Right cardiac atrium (tissue), 5 donors: ENCODE measurements around the gene ENDOU. TPM values are rescaled to one million over a fixed set of nuclear protein-coding genes. Genes with fewer than 3 reads are reported as not detected.

Source experiments
- ATAC-seq, 2 donors: fragments of 200-7000 bp; cut with Tn5 transposase; one replicate each; pipeline versions ENCODE4 v1.8.0 to v1.9.1; 2020; ENCODE audit warnings: moderate library complexity in 2 of 2, mild to moderate bottlenecking in 1 of 2
- DNase-seq, 3 donors: peaks; one replicate each; pipeline ENCODE4 v3.0.0-alpha.2; 2020
- H3K27ac ChIP-seq: one replicate; pipeline ENCODE4 v1.5.1; 2013; ENCODE audit warnings: mild to moderate bottlenecking, low read length, control low read depth, moderate library complexity
- H3K27me3 ChIP-seq: one replicate; pipeline ENCODE4 v1.6.1; 2013; ENCODE audit not compliant: control insufficient read depth, insufficient read depth
- H3K4me1 ChIP-seq: one replicate; pipeline ENCODE4 v1.6.1; 2013; ENCODE audit warnings: low read length; ENCODE audit not compliant: control insufficient read depth, insufficient read depth
- H3K4me3 ChIP-seq: one replicate; pipeline ENCODE4 v1.5.1; 2013; ENCODE audit warnings: low read length, control low read depth
- H3K9me3 ChIP-seq: one replicate; pipeline ENCODE4 v1.6.1; 2013; ENCODE audit warnings: low read length; ENCODE audit not compliant: control insufficient read depth
- whole genome bisulfite sequencing: extraction: QIAGEN DNeasy Blood & Tissue Kit; methylation state at CpG from one replicate; pipeline ENCODE4 v1.1.7; 2013; 5-methylcytosine and 5-hydroxymethylcytosine counted together
- intact Hi-C, 4 donors: fragments of 100-400 bp; cut with DNase I; formaldehyde crosslinking; loops; one replicate each; pipeline versions ENCODE4 v1.11.0 to v1.14.0; 2022 to 2023
- polyA plus RNA-seq: library from polyadenylated mRNA; stranded (reverse); fragments of 200-250 nt; gene quantifications from one replicate; pipeline ENCODE4 v1.2.3, GENCODE V29; 2013
- total RNA-seq, 4 donors: library from RNA; stranded (reverse); fragmentation: NEBNext Ultra II Directional; extraction: Animal tissue kit (Norgen Biotek cat#: 25700); gene quantifications; one replicate each; pipeline ENCODE4 v1.2.1, GENCODE V29; 2021
- donor health status: healthy with polysubstance abuse.
- donor health status: DM: no; HTN: yes; CAD: no.
- donor health status: DM: no; HTN: no; CAD: no.
- donor health status: DM: no; HTN: yes; CAD: no; lungs with severe emphysema.
- donor health status: DM: yes; HTN: yes; CAD: no.

Gene ENDOU
- total and polyA plus RNA-seq, 5 donors: 0.28 to 0.86 (median 0.45) TPM

- Histone ChIP-seq H3K9me3 (no peaks in the 10 kb centered on the region), H3K4me3 (no peak overlapping the region), H3K27me3 (no peaks in the 10 kb centered on the region), H3K27ac (peak overlapping the region; percentile 93), H3K4me1 (peaks cover 30% of the 10 kb centered on the region)
- intact Hi-C loops: loop anchor here in 3 of 4 donors (5.0 kb wide), 3 partner anchors 50 to 120 kb away; partner anchors contain the start of gene SLC48A1 (in 2 of the 3)
- 67% methylated on average over 6 of the region's 6 CpGs for WGBS
- peak in 1 of 3 donors; percentile 58 for DNase-seq
- ATAC-seq: peak in 1 of 2 donors; percentile 0
Measured at GRCh38 chr12:47717046-47717442, 8.2 kb downstream of the ENDOU start.

GRCh38 chr12:47715877-47716548 lies 9.3 kb downstream of the ENDOU start:
- no peaks in the 10 kb centered on the region for H3K9me3 ChIP-seq
- WGBS: 70% methylated on average over 13 of the region's 13 CpGs
- DNase-seq (peak in 2 of 3 donors; percentile 69 to 71), ATAC-seq (peak in 1 of 2 donors; percentile 4)
- peak overlapping the region; percentile 82 for H3K27ac ChIP-seq
- H3K4me1 ChIP-seq: peaks cover 30% of the 10 kb centered on the region
- intact Hi-C loops: loop anchor here (2.0 to 5.0 kb wide), 6 partner anchors 51 to 123 kb away; partner anchors contain the start of gene SLC48A1 (in 2 of the 4)
- H3K4me3 ChIP-seq: no peak overlapping the region
- no peaks in the 10 kb centered on the region for H3K27me3 ChIP-seq

DNA sequence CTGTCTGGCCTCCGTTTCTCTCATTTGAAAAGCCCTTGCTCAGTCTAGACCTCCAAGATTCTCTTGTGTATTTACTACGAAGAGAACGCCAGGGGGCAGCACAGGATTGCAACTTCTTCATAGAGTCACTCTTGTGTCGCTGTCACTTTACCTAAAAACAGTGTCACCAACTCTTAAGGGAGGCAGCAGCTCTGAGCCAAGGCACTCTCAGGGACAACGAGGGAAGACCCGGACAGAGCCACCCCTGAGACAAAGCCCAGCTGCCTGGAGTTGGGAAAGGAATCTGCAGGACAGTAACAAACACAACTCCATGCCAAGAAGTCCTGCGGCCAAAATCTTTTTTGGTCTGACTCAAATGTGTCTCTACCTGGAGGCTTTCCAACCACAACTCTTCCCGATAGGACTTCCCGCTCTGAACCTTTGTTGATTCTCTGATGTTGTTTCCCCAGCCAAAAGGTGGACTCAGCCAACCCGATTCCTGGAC lies 9.9 kb downstream of the ENDOU start:
- no peaks in the 10 kb centered on the region for H3K9me3 ChIP-seq
- H3K27ac ChIP-seq: peak overlapping the region; percentile 82
- DNase-seq (peak; percentile 79 to 85 (median 81)), ATAC-seq (peak; percentile 58 to 60)
- intact Hi-C loops: loop anchor here (2.0 to 5.0 kb wide), 6 partner anchors 51 to 123 kb away; partner anchors contain the start of gene SLC48A1 (in 2 of the 4)
- peaks cover 30% of the 10 kb centered on the region for H3K4me1 ChIP-seq
- 5% methylated on average over 10 of the region's 10 CpGs for WGBS
- H3K4me3 ChIP-seq: no peak overlapping the region
- H3K27me3 ChIP-seq: no peaks in the 10 kb centered on the region

DNA sequence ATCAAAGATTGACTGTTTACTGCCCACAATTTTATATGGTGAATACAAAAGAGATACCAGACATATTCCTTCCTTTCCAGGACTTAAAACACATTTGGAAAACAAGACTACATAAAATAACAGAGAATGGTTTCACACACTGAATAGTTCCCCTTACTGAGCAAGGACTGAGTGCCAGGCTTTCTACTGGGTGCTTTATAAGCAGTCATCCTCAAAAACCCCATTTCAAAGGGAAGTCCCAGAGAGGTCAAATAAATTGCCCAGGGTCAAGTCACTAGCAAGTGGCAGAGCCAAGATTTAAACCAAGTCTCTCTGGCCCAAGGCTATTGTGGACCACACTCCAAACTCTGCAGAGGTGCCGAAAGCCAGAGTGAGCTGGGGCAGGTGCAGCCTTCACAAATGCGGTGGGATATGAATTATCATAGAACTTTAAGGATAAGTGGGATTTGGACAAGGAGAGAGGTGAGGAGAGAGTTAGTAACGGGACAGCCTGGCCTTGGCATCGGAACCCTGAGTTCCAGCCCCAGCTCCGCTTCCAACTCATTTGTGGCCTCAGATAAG lies 10.4 kb downstream of the ENDOU start:
- DNase-seq (no peak), ATAC-seq (no peak)
- Histone ChIP-seq H3K4me1 (peaks cover 30% of the 10 kb centered on the region), H3K9me3 (no peaks in the 10 kb centered on the region), H3K27me3 (no peaks in the 10 kb centered on the region), H3K27ac (peak overlapping the region; percentile 64), H3K4me3 (no peak overlapping the region)
- WGBS: 25% methylated on average over 5 of the region's 5 CpGs
- intact Hi-C loops: loop anchor here (2.0 to 5.0 kb wide), 6 partner anchors 52 to 124 kb away; partner anchors contain the start of gene SLC48A1 (in 2 of the 4)

- DNase-seq (no peak), ATAC-seq (no peak)
- no peaks in the 10 kb centered on the region for H3K9me3 ChIP-seq
- no peaks in the 10 kb centered on the region for H3K27me3 ChIP-seq
- H3K27ac ChIP-seq: no peak overlapping the region
- no peak overlapping the region for H3K4me3 ChIP-seq
- WGBS: 87% methylated on average over 6 of the region's 6 CpGs
- H3K4me1 ChIP-seq: peaks cover 19% of the 10 kb centered on the region
- intact Hi-C loops: loop anchor here in 1 of 4 donors (5.0 kb wide), 1 partner anchor 125 kb away; no protein-coding TSS in a partner anchor
Measured at GRCh38 chr12:47712171-47712570, 13.1 kb downstream of the ENDOU start.

DNA sequence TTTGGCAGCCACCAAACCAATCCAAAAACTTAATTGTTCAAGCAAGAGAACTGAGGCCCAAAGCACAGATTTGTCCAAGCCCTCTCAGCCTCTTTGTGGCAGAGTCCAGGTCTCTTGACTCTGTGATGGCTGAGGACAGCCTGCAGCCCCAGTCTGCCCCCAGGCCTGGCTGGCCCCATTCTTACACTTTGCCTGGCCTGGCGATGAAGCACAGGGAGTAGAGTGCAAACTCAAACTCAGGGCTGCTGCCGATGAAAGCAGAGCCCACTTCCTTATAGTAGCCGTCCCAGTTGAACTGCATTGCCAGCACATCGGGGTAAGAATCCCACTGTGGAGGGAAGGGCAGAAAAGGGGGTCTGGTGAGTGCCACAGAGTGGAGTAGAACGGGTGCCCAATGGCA lies 13.8 kb downstream of the ENDOU start:
- Histone ChIP-seq H3K4me1 (peaks cover 12% of the 10 kb centered on the region), H3K4me3 (no peak overlapping the region), H3K27me3 (no peaks in the 10 kb centered on the region), H3K9me3 (no peaks in the 10 kb centered on the region), H3K27ac (no peak overlapping the region)
- DNase-seq: no peak
- ATAC-seq: no peak
- WGBS: 87% methylated on average over 5 of the region's 5 CpGs
- intact Hi-C loops: loop anchor here in 1 of 4 donors (5.0 kb wide), 1 partner anchor 126 kb away; no protein-coding TSS in a partner anchor

- intact Hi-C loops: loop anchor here in 1 of 4 donors (5.0 kb wide), 1 partner anchor 127 kb away; no protein-coding TSS in a partner anchor
- H3K4me1 ChIP-seq: peaks cover 5% of the 10 kb centered on the region
- DNase-seq: no peak
Measured at GRCh38 chr12:47710278-47710677, 15.0 kb downstream of the ENDOU start.

GRCh38 chr12:47709671-47710070 lies 15.6 kb downstream of the ENDOU start:
- intact Hi-C loops: loop anchor here in 1 of 4 donors (5.0 kb wide), 1 partner anchor 128 kb away; no protein-coding TSS in a partner anchor
- H3K27me3 ChIP-seq: no peaks in the 10 kb centered on the region
- no peaks in the 10 kb centered on the region for H3K9me3 ChIP-seq
- no peak overlapping the region for H3K4me3 ChIP-seq
- ATAC-seq: no peak
- no peak for DNase-seq
- 79% methylated on average over 2 of the region's 2 CpGs for WGBS
- no peak overlapping the region for H3K27ac ChIP-seq
- no peaks in the 10 kb centered on the region for H3K4me1 ChIP-seq

More at GRCh38 chr12:47710278-47710677, 15.0 kb downstream of the ENDOU start:
- Histone ChIP-seq H3K27ac (no peak overlapping the region), H3K9me3 (no peaks in the 10 kb centered on the region), H3K27me3 (no peaks in the 10 kb centered on the region), H3K4me3 (no peak overlapping the region)
- no peak for ATAC-seq

GRCh38 chr12:47709237-47709636 lies 16.1 kb downstream of the ENDOU start:
- Histone ChIP-seq H3K27ac (no peak overlapping the region), H3K4me1 (no peaks in the 10 kb centered on the region), H3K27me3 (no peaks in the 10 kb centered on the region), H3K4me3 (no peak overlapping the region), H3K9me3 (no peaks in the 10 kb centered on the region)
- DNase-seq (no peak), ATAC-seq (no peak)
- intact Hi-C loops: no loop called here
- WGBS: 85% methylated on average over 4 of the region's 4 CpGs

GRCh38 chr12:47707905-47708543 lies 17.3 kb downstream of the ENDOU start:
- 66% methylated on average over 5 of the region's 5 CpGs for WGBS
- no peak overlapping the region for H3K4me3 ChIP-seq

DNA sequence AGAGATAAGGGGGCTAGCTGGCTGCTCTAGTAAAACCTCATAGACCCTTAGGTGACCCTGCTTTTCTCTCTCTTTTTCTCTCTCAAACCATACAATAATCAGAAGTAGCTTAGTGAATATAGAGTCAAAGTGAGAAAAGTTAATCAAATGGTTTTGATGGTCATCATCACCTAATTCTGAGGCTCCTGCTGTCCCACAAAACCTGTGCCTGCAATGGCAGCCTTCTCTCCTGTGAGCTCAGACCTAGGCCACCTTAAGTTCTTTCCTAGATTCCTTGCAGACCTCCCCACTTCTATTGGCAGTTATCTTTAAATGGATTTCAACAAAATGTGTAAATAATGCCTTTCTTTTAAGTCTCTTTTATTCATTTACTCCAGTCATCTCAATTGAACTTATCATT lies 17.9 kb downstream of the ENDOU start:
- H3K4me1 ChIP-seq: no peaks in the 10 kb centered on the region
- no peaks in the 10 kb centered on the region for H3K9me3 ChIP-seq
- H3K27me3 ChIP-seq: no peaks in the 10 kb centered on the region
- ATAC-seq (no peak), DNase-seq (no peak)
- intact Hi-C loops: no loop called here
- H3K27ac ChIP-seq: no peak overlapping the region
- no peak overlapping the region for H3K4me3 ChIP-seq

More at GRCh38 chr12:47707905-47708543, 17.3 kb downstream of the ENDOU start:
- Histone ChIP-seq H3K9me3 (no peaks in the 10 kb centered on the region), H3K4me1 (no peaks in the 10 kb centered on the region), H3K27me3 (no peaks in the 10 kb centered on the region), H3K27ac (no peak overlapping the region)
- ATAC-seq (no peak), DNase-seq (no peak)
- intact Hi-C loops: no loop called here
